ENCODE results near the gene EEF2K. TPM values are rescaled to one million over a fixed set of nuclear protein-coding genes. Genes with fewer than 3 reads are reported as not detected.

EEF2K gene
- total RNA-seq, 2 donors from 2014 or later: 9.8 to 15.8 TPM

DNA sequence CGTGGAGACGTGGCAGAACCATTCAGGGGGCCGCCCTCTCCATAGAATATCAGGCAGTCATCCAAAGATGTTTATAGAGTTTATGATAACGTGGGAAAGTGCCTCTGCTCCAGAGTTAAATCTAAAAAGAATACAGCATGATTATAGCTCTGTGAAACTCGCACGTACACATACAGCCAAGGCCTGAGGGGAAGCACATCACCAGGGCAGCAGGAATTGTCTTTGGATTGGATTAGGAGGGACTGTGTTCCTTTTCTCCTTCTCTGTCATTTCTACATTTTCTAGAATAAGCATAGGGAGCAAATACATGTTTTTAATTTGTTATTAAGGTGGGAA, 26.9 kb downstream of the EEF2K start:
- TF ChIP-seq, protein P1, sequence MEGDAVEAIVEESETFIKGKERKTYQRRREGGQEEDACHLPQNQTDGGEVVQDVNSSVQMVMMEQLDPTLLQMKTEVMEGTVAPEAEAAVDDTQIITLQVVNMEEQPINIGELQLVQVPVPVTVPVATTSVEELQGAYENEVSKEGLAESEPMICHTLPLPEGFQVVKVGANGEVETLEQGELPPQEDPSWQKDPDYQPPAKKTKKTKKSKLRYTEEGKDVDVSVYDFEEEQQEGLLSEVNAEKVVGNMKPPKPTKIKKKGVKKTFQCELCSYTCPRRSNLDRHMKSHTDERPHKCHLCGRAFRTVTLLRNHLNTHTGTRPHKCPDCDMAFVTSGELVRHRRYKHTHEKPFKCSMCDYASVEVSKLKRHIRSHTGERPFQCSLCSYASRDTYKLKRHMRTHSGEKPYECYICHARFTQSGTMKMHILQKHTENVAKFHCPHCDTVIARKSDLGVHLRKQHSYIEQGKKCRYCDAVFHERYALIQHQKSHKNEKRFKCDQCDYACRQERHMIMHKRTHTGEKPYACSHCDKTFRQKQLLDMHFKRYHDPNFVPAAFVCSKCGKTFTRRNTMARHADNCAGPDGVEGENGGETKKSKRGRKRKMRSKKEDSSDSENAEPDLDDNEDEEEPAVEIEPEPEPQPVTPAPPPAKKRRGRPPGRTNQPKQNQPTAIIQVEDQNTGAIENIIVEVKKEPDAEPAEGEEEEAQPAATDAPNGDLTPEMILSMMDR (conservative IDR thresholded peaks at IDR 0.05): no peak
- no peaks in the 10 kb centered on the region for H3K4me1 Mint-ChIP-seq
- Histone ChIP-seq H3K36me3 (ENCODE audit: control insufficient read depth, insufficient read depth, low read length) (no peaks in the 10 kb centered on the region), H3K4me3 (ENCODE audit: low read length) (no peak overlapping the region), H3K9me3 (ENCODE audit: control insufficient read depth, low read length) (no peaks in the 10 kb centered on the region), H3K4me1 (ENCODE audit: control insufficient read depth, insufficient read depth, low read length) (no peaks in the 10 kb centered on the region), H3K27ac (ENCODE audit: low read depth, low read length) (no peak overlapping the region), H3K27me3 (ENCODE audit: control insufficient read depth, insufficient read depth, low read length, poor library complexity, severe bottlenecking) (no peaks in the 10 kb centered on the region), H3K9ac (ENCODE audit: extremely low read depth, low read length, poor library complexity, severe bottlenecking) (no peak overlapping the region)
- H3K36me3 Mint-ChIP-seq (ENCODE audit: low read depth): peaks cover 8% of the 10 kb centered on the region
- H3K27ac Mint-ChIP-seq: no peak overlapping the region
- H3K27me3 Mint-ChIP-seq (ENCODE audit: insufficient read depth): no peaks in the 10 kb centered on the region
- 97 to 100% methylated on average over 3 to 6 of the region's 6 CpGs for WGBS, 2 experiments (ENCODE audit: insufficient coverage in 1 of 2, insufficient read length in 1 of 2)
- no peaks in the 10 kb centered on the region for H3K9me3 Mint-ChIP-seq
- no peak for DNase-seq
- H3K4me3 Mint-ChIP-seq: no peak overlapping the region

DNA sequence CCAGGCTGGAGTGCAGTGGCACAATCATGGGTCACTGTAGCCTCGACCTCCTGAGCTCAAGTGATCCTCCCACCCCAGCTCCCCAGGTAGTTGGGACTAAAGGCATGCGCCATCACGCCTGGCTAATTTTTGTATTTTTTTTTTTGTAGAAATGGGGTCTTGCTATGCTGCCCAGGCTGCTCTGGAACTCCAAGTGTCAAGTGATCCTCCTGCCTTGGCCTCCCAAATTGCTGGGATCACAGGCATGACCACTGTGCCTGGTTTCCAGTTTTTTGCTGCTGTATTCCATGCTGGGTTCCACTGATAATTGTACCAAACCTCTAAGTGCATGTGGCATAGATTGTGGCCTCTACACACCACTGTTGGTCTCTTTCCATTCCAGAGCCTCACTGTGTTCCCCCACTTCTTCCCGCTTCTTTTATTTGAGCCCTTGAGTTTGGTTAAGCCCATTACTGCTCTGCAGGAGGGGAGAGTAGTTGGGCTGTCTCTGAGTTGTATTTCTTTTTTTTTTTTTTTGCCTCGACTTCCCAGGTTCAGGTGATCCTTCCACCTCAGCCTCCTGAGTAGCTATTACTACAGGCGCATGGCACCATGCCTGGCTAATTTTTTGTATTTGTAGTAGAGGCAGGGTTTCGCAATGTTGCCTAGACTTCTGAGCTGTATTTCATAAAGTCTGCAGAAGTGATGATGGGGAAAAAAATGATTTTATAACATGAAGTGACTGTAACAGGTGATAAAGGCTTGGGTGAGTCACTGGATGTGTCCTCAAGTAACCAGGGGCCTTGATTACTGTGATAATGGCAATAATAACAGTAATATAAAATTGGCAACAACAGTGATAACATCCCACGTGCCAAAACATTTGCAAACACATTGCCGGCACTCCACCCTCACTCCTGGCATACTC, 30.0 kb downstream of the EEF2K start:
- DNase-seq: no peak
- H3K27me3 ChIP-seq (ENCODE audit: control insufficient read depth, insufficient read depth, low read length, poor library complexity, severe bottlenecking): no peaks in the 10 kb centered on the region
- no peak overlapping the region for H3K9ac ChIP-seq (ENCODE audit: extremely low read depth, low read length, poor library complexity, severe bottlenecking)
- 86 to 100% methylated on average over 1 to 9 of the region's 9 CpGs for WGBS, 2 experiments (ENCODE audit: insufficient coverage in 1 of 2, insufficient read length in 1 of 2)
- H3K4me1 Mint-ChIP-seq: no peaks in the 10 kb centered on the region
- no peaks in the 10 kb centered on the region for H3K4me1 ChIP-seq (ENCODE audit: control insufficient read depth, insufficient read depth, low read length)
- TF ChIP-seq, protein P1 (conservative IDR thresholded peaks at IDR 0.05): no peak
- no peak overlapping the region for H3K27ac ChIP-seq (ENCODE audit: low read depth, low read length)
- H3K36me3 ChIP-seq (ENCODE audit: control insufficient read depth, insufficient read depth, low read length): no peaks in the 10 kb centered on the region
- no peaks in the 10 kb centered on the region for H3K9me3 Mint-ChIP-seq
- H3K27me3 Mint-ChIP-seq (ENCODE audit: insufficient read depth): no peaks in the 10 kb centered on the region
- H3K27ac Mint-ChIP-seq: no peak overlapping the region
- no peak overlapping the region for H3K4me3 Mint-ChIP-seq
- H3K4me3 ChIP-seq (ENCODE audit: low read length): no peak overlapping the region
- no peaks in the 10 kb centered on the region for H3K9me3 ChIP-seq (ENCODE audit: control insufficient read depth, low read length)
- H3K36me3 Mint-ChIP-seq (ENCODE audit: low read depth): peaks cover 3% of the 10 kb centered on the region

DNA sequence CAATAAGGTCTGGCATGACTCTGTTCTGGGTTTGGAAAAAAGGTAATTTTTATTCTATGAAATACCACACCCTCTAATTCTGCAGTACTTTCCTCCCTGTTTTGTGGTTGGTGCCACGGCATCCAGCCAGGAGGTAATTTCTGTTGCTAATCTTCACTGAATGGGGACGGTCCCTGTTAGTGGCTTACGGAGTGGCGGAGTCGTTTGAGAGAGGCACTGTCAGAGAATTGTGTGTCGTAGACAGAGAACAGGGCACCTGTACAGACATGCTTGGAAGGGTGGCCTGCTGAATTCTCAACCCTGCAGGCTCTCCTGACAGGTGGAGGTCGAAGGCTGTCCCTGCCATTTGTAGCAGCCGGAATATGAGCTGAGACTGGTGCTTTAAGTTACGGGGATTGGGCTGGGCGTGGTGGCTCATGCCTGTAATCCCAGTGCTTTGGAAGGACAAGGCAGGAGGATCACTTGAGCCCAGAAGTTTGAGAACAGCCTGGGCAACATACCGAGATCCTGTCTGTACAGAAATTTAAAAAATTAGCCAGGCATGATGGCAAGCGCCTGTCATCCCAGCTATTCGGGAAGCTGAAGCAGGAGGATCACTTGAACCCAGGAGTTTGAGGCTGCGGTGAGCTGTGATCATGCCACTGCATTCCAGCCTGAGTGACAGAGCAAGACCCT, 33.2 kb downstream of the EEF2K start:
- Histone ChIP-seq H3K27ac (ENCODE audit: low read depth, low read length) (no peak overlapping the region), H3K4me3 (ENCODE audit: low read length) (no peak overlapping the region), H3K9me3 (ENCODE audit: control insufficient read depth, low read length) (no peaks in the 10 kb centered on the region), H3K36me3 (ENCODE audit: control insufficient read depth, insufficient read depth, low read length) (no peaks in the 10 kb centered on the region), H3K9ac (ENCODE audit: extremely low read depth, low read length, poor library complexity, severe bottlenecking) (no peak overlapping the region), H3K4me1 (ENCODE audit: control insufficient read depth, insufficient read depth, low read length) (no peaks in the 10 kb centered on the region), H3K27me3 (ENCODE audit: control insufficient read depth, insufficient read depth, low read length, poor library complexity, severe bottlenecking) (no peaks in the 10 kb centered on the region)
- no peak for DNase-seq
- no peaks in the 10 kb centered on the region for H3K4me1 Mint-ChIP-seq
- H3K27me3 Mint-ChIP-seq (ENCODE audit: insufficient read depth): no peaks in the 10 kb centered on the region
- TF ChIP-seq, protein P1 (conservative IDR thresholded peaks at IDR 0.05): no peak
- no peak overlapping the region for H3K27ac Mint-ChIP-seq
- H3K36me3 Mint-ChIP-seq (ENCODE audit: low read depth): peaks cover 2% of the 10 kb centered on the region
- 93 to 97% methylated on average over 14 of the region's 14 CpGs for WGBS, 2 experiments (ENCODE audit: insufficient coverage in 1 of 2, insufficient read length in 1 of 2)
- H3K9me3 Mint-ChIP-seq: no peaks in the 10 kb centered on the region
- no peak overlapping the region for H3K4me3 Mint-ChIP-seq

Measured in endodermal cell (in vitro differentiated cells).